Body of pancreas (tissue), 4 donors: ENCODE data around the gene DST. TPM values are rescaled to one million over a fixed set of nuclear protein-coding genes. Genes with fewer than 3 reads are reported as not detected.

ENCODE experiments used
- ATAC-seq: fragments of 150-250 bp; one replicate; pipeline ENCODE4 v1.9.1; 2016
- DNase-seq, 4 donors: peaks; one replicate each; pipeline ENCODE4 v3.0.0-alpha.2; 2019
- H3K27ac ChIP-seq, 4 donors: fragments of 200-600 bp; sonication (generic); 1 replicate in 3 of 4; 2 replicates in 1 of 4; pipeline versions ENCODE4 v1.5.1 to v1.6.1; 2016 to 2019; ENCODE audit warnings: mild to moderate bottlenecking in 1 of 4, mixed read lengths in 1 of 4, moderate library complexity in 1 of 4
- H3K27me3 ChIP-seq, 2 donors: fragments of 200-600 bp; sonication (generic); one replicate each; pipeline ENCODE4 v1.6.0; 2016; ENCODE audit warnings: mild to moderate bottlenecking in 1 of 2
- H3K36me3 ChIP-seq, 2 donors: fragments of 200-600 bp; sonication (generic); replicated peaks in 1 of 2; 2 replicates each; pipeline ENCODE4 v1.5.1; 2016; ENCODE audit warnings: low read depth in 2 of 2; ENCODE audit not compliant: insufficient read depth in 1 of 2
- H3K4me1 ChIP-seq: fragments of 200-600 bp; sonication (generic); one replicate; pipeline ENCODE4 v1.6.0; 2016
- H3K4me3 ChIP-seq, 2 donors: fragments of 200-600 bp; sonication (generic); 1 replicate in 1 of 2; 2 replicates in 1 of 2; pipeline ENCODE4 v1.5.1; 2016 to 2019
- H3K9me3 ChIP-seq, 3 donors: fragments of 200-600 bp; sonication (generic); 1 replicate in 2 of 3; 2 replicates in 1 of 3; pipeline ENCODE4 v1.5.1; 2016
- CTCF ChIP-seq, 7 experiments: fragments of 450-650 bp in 4 of 7; fragments of 200-600 bp in 3 of 7; sonication (generic) in 3 of 7; IDR thresholded peaks; one replicate each; pipeline ENCODE4 v1.5.1; 2016 to 2019; ENCODE audit warnings: antibody characterized with exemption in 7 of 7
- POLR2A ChIP-seq, 3 donors: fragments of 450-650 bp; IDR thresholded peaks; one replicate each; pipeline ENCODE4 v1.6.1; 2016; ENCODE audit warnings: antibody characterized with exemption in 3 of 3, mild to moderate bottlenecking in 2 of 3
- WGBS, 2 donors: methylation state at CpG; one replicate each; pipeline ENCODE4 v1.1.5; 2017; 5-methylcytosine and 5-hydroxymethylcytosine counted together
- intact Hi-C: fragments of 100-400 bp; cut with DNase I; formaldehyde crosslinking; loops from one replicate; pipeline ENCODE4 v1.15.1; 2023
- total RNA-seq, 2 donors: library from RNA; depleted of rRNA; stranded (reverse); fragments of >200 nt; gene quantifications; one replicate each; pipeline ENCODE4 v1.1.0, GENCODE V29; 2016

Gene DST
- total RNA-seq, 2 donors from 2014 or later = 105 to 117 TPM

GRCh38 chr6:56520218-56520617 is 122.5 kb downstream of the DST start:
- Histone ChIP-seq H3K9me3 (no peaks in the 10 kb centered on the region), H3K27me3 (no peaks in the 10 kb centered on the region), H3K4me3 (no peak overlapping the region), H3K4me1 (peaks cover 47% of the 10 kb centered on the region), H3K27ac (no peak overlapping the region), H3K36me3 (no peaks in the 10 kb centered on the region)
- ATAC-seq (no peak), DNase-seq (no peak)
- intact Hi-C loops = no loop called here
- no peak for TF ChIP-seq CTCF (IDR thresholded peaks at IDR 0.05)
- no peak for TF ChIP-seq POLR2A (IDR thresholded peaks at IDR 0.05)
- WGBS, 2 donors = 95 to 100% methylated on average over 1 of the region's 1 CpG

GRCh38 chr6:56518995-56519767 is 123.5 kb downstream of the DST start:
- H3K9me3 ChIP-seq = no peaks in the 10 kb centered on the region
- DNase-seq = no peak
- H3K4me3 ChIP-seq = no peak overlapping the region
- TF ChIP-seq CTCF (IDR thresholded peaks at IDR 0.05) = no peak
- TF ChIP-seq POLR2A (IDR thresholded peaks at IDR 0.05) = no peak
- intact Hi-C loops = no loop called here
- ATAC-seq = no peak
- H3K27ac ChIP-seq = no peak overlapping the region
- H3K4me1 ChIP-seq = peaks cover 46% of the 10 kb centered on the region
- H3K27me3 ChIP-seq = no peaks in the 10 kb centered on the region
- 63 to 74% methylated on average over 5 of the region's 5 CpGs for WGBS, 2 donors
- H3K36me3 ChIP-seq = no peaks in the 10 kb centered on the region

- H3K27ac ChIP-seq = no peak overlapping the region
- ATAC-seq (no peak), DNase-seq (no peak)
- H3K27me3 ChIP-seq = no peaks in the 10 kb centered on the region
- peaks cover 39% of the 10 kb centered on the region for H3K4me1 ChIP-seq
- H3K9me3 ChIP-seq = no peaks in the 10 kb centered on the region
- no peak overlapping the region for H3K4me3 ChIP-seq
- TF ChIP-seq CTCF (IDR thresholded peaks at IDR 0.05) = no peak
- TF ChIP-seq POLR2A (IDR thresholded peaks at IDR 0.05) = no peak
- no peaks in the 10 kb centered on the region for H3K36me3 ChIP-seq
- intact Hi-C loops = no loop called here
- WGBS, 2 donors = 48 to 49% methylated on average over 5 of the region's 5 CpGs
These were observed 125.4 kb downstream of the DST start for GRCh38 chr6:56517155-56517745.

DNA sequence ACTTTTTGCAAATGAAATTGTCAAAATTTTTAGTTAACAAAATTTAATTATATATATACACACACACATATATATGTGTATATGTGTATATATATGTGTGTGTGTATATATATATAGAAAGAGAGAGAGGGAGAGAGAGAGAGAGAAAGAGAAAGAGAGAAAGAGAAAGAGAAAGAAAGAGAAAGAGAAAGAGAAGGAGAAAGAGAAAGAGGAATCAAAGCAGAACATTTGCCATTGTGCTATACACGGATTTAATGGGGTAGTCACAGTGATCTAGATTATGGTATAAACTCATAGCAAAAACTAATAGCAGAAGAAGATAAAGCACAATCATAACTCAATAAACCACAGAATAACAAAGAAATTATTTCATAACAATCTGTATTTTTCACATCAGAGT is 126.7 kb downstream of the DST start:
- no peak for DNase-seq
- intact Hi-C loops = no loop called here

More for the DNA sequence above, 126.7 kb downstream of the DST start:
- H3K4me1 ChIP-seq = peaks cover 34% of the 10 kb centered on the region
- no peak for ATAC-seq
- H3K4me3 ChIP-seq = no peak overlapping the region
- H3K27me3 ChIP-seq = no peaks in the 10 kb centered on the region
- no peak for TF ChIP-seq POLR2A (IDR thresholded peaks at IDR 0.05)
- TF ChIP-seq CTCF (IDR thresholded peaks at IDR 0.05) = no peak
- 84 to 91% methylated on average over 1 of the region's 1 CpG for WGBS, 2 donors
- H3K36me3 ChIP-seq = no peaks in the 10 kb centered on the region
- no peaks in the 10 kb centered on the region for H3K9me3 ChIP-seq
- peak overlapping the region in 1 of 4 donors; percentile 59 for H3K27ac ChIP-seq
